Lower leg skin (tissue), 4 donors: ENCODE measurements around the gene OLIG2. TPM values are rescaled to one million over a fixed set of nuclear protein-coding genes. Genes with fewer than 3 reads are reported as not detected.

Experiments used
- DNase-seq, 2 donors: peaks; one replicate each; pipeline ENCODE4 v3.0.0-alpha.2; 2019; ENCODE audit warnings: low spot score in 2 of 2
- H3K4me3 ChIP-seq: fragments of 200-600 bp; sonication (generic); 2 replicates; pipeline ENCODE4 v1.5.1; 2017; ENCODE audit warnings: mild to moderate bottlenecking, low read depth; ENCODE audit not compliant: poor library complexity, severe bottlenecking
- POLR2A ChIP-seq, 2 donors: fragments of 450-650 bp; IDR thresholded peaks; one replicate each; pipeline ENCODE4 v1.6.1; 2016 to 2017; ENCODE audit warnings: antibody characterized with exemption in 2 of 2, mild to moderate bottlenecking in 1 of 2, moderate library complexity in 1 of 2
- WGBS, 2 donors: methylation state at CpG; one replicate each; pipeline ENCODE4 v1.1.5; 2018; 5-methylcytosine and 5-hydroxymethylcytosine counted together
- intact Hi-C: fragments of 100-400 bp; cut with DNase I; formaldehyde crosslinking; loops from one replicate; pipeline ENCODE4 v1.15.0; 2023; ENCODE audit warnings: low total_unique reads
- total RNA-seq, 4 donors: library from RNA; depleted of rRNA; stranded (reverse); fragments of >200 nt; gene quantifications; one replicate each; pipeline ENCODE4 v1.1.0, GENCODE V29; 2016
- TF ChIP-seq, protein P1 (sequence below), 3 donors: fragments of 450-650 bp; IDR thresholded peaks; one replicate each; pipeline ENCODE4 v1.5.1; 2016; ENCODE audit warnings: antibody characterized with exemption in 3 of 3, mild to moderate bottlenecking in 3 of 3, moderate library complexity in 2 of 3

Gene OLIG2
- total RNA-seq, 4 donors from 2014 or later = not detected

DNA sequence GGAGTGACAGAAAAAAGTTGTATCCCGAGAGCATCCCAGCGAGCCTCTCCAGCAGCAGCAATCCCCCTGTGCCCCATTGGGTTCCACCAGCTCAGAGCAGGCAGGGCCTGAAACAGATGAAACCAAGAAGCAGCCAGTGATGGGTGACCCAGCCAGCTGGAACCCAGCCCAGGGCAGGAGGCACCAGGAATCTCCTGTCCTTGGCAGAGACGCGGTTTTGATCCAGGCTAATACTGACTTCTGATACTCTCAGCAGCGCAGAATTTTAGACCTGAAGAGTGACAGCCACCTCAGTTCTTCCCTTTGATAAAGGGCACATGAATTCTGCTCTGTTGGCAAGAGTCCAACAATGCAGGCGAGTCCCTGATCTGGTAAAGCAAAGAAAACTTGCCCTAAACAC, 32.8 kb downstream of the OLIG2 start:
- intact Hi-C loops = no loop called here
- 41 to 46% methylated on average over 6 of the region's 6 CpGs for WGBS, 2 donors
- TF ChIP-seq POLR2A (IDR thresholded peaks at IDR 0.05) = no peak
- TF ChIP-seq, protein P1, sequence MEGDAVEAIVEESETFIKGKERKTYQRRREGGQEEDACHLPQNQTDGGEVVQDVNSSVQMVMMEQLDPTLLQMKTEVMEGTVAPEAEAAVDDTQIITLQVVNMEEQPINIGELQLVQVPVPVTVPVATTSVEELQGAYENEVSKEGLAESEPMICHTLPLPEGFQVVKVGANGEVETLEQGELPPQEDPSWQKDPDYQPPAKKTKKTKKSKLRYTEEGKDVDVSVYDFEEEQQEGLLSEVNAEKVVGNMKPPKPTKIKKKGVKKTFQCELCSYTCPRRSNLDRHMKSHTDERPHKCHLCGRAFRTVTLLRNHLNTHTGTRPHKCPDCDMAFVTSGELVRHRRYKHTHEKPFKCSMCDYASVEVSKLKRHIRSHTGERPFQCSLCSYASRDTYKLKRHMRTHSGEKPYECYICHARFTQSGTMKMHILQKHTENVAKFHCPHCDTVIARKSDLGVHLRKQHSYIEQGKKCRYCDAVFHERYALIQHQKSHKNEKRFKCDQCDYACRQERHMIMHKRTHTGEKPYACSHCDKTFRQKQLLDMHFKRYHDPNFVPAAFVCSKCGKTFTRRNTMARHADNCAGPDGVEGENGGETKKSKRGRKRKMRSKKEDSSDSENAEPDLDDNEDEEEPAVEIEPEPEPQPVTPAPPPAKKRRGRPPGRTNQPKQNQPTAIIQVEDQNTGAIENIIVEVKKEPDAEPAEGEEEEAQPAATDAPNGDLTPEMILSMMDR (IDR thresholded peaks at IDR 0.05) = no peak
- DNase-seq = no peak
- H3K4me3 ChIP-seq = no peak overlapping the region

- DNase-seq = no peak
- intact Hi-C loops = no loop called here
- no peak for TF ChIP-seq POLR2A (IDR thresholded peaks at IDR 0.05)
- TF ChIP-seq, protein P1 (IDR thresholded peaks at IDR 0.05) = no peak
- 56 to 59% methylated on average over 6 of the region's 6 CpGs for WGBS, 2 donors
- H3K4me3 ChIP-seq = no peak overlapping the region
These were observed 33.2 kb downstream of the OLIG2 start for GRCh38 chr21:33058957-33059356.

DNA sequence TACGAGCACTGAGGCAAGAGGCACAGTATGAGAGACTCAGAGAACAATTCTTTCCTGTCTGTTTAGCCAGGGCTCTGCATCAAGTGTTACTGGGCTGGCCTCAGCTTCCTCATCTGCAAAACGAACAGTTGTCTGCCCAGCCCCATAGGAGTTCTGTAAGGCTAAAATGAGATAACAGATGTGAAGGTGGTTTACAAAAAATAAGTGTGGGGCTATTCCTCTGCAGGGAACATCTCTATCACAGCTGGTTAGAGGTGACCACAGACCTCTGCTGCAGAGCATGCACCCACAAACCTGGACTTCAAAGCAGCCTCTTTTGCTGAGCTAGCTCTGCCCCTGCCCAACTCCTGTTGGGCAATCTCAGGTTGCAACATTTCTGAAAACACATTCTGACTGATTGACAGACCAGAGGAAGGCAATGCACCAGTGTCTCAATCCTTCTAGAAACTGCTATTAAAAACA, 33.7 kb downstream of the OLIG2 start:
- 21 to 27% methylated on average over 2 of the region's 2 CpGs for WGBS, 2 donors
- intact Hi-C loops = no loop called here

DNA sequence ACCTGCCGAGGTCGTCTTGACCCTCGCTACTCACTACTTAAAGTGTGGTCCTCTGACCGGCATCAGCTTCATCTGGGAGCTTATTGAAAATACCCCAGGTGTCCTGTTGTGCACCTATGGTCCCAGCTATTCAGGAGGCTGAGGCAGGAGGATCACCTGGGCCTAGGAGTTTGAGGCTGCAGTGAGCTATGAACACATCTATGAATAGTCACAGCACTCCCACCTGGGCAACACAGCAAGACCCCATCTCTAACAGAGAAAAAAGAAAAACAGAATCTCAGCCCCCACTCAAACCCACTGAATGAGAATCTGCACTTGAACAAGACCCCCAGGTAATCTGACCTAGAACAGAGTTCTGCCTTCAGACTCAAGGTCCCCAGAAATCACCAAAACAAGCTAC, 35.5 kb downstream of the OLIG2 start:
- intact Hi-C loops = no loop called here
- no peak for DNase-seq
- TF ChIP-seq, protein P1 (IDR thresholded peaks at IDR 0.05) = no peak
- TF ChIP-seq POLR2A (IDR thresholded peaks at IDR 0.05) = no peak
- no peak overlapping the region for H3K4me3 ChIP-seq
- WGBS, 2 donors = 94% methylated on average over 4 of the region's 4 CpGs

More for the DNA sequence above, 33.7 kb downstream of the OLIG2 start:
- peak in 1 of 2 donors; percentile 26 for DNase-seq
- no peak for TF ChIP-seq POLR2A (IDR thresholded peaks at IDR 0.05)
- TF ChIP-seq, protein P1 (IDR thresholded peaks at IDR 0.05) = no peak
- H3K4me3 ChIP-seq = no peak overlapping the region

DNA sequence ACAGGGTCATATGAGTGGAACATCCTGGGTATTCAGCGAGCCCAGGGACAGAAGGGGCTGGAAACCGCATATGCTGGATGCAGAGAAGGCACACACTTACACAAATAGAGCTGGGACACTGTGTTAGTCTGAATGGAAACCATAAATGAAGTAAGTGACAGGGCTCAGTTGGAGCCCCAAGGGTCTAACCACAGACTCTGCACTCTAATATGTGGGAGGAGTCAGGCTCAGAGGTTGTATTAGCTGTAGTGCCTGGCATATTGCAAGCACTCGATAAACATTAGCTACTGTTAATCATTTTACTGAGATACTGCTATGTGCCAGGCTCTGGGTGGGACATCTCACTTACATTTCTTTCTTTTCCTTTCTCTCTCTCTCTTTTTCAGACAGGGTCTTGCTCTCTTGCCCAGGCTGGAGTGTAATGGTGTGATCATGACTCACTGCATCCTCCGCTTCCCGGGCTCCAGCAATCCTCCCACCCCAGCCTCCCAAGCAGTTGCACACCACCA, 37.7 kb downstream of the OLIG2 start:
- TF ChIP-seq POLR2A (IDR thresholded peaks at IDR 0.05) = no peak
- TF ChIP-seq, protein P1 (IDR thresholded peaks at IDR 0.05) = no peak
- WGBS, 2 donors = 85 to 87% methylated on average over 5 of the region's 5 CpGs
- no peak overlapping the region for H3K4me3 ChIP-seq
- intact Hi-C loops = no loop called here
- no peak for DNase-seq
